Measurements from ENCODE around the gene AP5Z1.

Gene AP5Z1

DNA sequence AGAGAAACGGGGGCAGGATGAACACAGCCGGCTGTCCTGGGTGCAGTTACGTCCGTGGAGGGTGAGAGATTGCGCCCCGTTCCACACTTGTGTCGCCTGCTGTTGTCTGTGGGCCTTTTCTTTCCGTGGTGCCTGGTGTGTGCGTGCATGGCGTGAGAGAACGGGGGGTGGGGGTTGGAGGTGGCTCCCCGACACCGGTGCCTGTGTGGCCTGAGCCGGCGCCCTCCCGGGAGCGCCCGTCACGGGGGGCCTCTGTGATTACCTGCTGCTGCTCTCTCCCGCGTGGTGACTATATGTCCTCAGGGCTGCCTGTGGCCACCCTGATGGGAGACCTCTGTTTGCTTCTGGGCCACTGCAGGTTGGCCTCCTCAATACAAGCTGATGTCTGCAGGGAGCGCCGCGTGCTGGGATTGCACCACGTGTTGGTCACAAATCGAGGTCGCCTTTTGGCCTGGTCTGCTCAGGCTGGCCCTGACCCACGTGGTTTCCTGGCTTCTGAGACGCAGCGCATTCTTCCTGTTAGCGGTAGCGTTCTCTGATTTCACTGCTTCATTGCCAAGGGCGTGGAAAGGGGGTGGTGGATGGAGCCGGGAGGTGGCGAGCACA lies 10.9 kb upstream of the AP5Z1 start:
- ChIA-PET POLR2A (no interaction called here), CTCF (interaction anchor here (1.5 kb wide), 1 partner anchor 10 kb away, joined by 3 read pairs; the partner anchor contains the start of gene AP5Z1)
- no peak for TF ChIP-seq CTCF (IDR thresholded peaks at IDR 0.05; ENCODE audit: control extremely low read depth, extremely low read depth, low read depth, missing control alignments)
- no peak for DNase-seq (ENCODE audit: extremely low spot score)

- no peak for DNase-seq (ENCODE audit: extremely low spot score)
- CTCF ChIA-PET = interaction anchor here (1.0 to 3.0 kb wide), 3 partner anchors 11 to 74 kb away, joined by 3 to 10 read pairs (median 4); no protein-coding TSS in a partner anchor
- TF ChIP-seq CTCF (IDR thresholded peaks at IDR 0.05; ENCODE audit: control extremely low read depth, extremely low read depth, low read depth, missing control alignments) = no peak
- POLR2A ChIA-PET = no interaction called here
Observed at GRCh38 chr7:4765776-4766490, 9.5 kb upstream of the AP5Z1 start.

GRCh38 chr7:4766666-4767519 lies 8.5 kb upstream of the AP5Z1 start:
- no peak for DNase-seq (ENCODE audit: extremely low spot score)
- POLR2A ChIA-PET = no interaction called here
- CTCF ChIA-PET = interaction anchor here (1.2 to 3.0 kb wide), 3 partner anchors 12 to 75 kb away, joined by 3 to 10 read pairs (median 3); no protein-coding TSS in a partner anchor
- TF ChIP-seq CTCF (IDR thresholded peaks at IDR 0.05; ENCODE audit: control extremely low read depth, extremely low read depth, low read depth, missing control alignments) = no peak

DNA sequence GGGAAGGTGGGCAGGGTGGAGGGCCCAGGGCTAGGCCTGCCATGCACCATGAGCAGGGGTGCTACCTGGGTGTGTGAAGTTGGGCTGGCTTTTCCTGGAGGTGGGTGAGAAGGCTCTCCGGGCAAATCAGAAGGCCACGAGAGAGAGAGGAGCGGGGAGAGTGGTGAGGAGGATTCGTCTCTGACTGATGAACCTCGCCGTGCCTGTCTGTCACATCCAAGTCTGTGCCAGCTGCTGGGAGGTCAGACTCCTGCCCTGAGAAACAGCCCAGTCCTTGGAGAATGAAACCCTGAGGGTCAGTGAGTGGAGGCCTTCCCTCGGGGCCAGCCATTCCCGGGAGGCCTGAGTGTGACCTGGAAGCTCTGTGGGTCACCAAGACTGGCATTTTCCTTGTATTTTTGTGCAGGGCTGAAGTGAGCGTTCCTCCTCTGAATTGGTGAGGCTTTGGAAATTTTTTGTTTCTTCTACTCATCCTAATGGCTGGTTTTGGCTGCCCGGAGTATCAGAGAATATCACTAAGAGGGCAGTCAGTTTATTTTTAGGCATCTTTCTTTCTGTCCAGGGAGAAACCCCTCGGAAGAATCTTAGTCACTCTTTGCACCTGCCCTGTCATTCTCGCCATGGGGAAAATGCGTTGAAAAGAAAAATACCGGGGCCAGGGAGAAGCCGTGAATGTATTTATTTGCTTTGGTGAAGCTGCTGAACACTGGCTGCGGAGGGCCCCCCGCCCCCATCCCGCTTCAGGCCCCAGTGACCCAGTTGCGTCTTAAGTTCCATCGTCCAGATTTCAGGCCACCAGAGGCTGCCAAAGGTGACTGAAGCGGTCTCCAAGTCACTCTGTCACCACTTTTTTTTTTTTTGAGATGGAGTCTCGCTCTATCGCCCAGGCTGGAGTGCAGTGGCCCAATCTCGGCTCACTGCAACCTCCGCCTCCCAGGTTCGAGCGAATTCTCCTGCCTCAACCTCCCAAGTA lies 6.5 kb upstream of the AP5Z1 start:
- no peak for TF ChIP-seq CTCF (IDR thresholded peaks at IDR 0.05; ENCODE audit: control extremely low read depth, extremely low read depth, low read depth, missing control alignments)
- ChIA-PET POLR2A (no interaction called here), CTCF (interaction anchor here (3.0 kb wide), 1 partner anchor 14 kb away, joined by 10 read pairs; no protein-coding TSS in a partner anchor)
- no peak for DNase-seq (ENCODE audit: extremely low spot score)

DNA sequence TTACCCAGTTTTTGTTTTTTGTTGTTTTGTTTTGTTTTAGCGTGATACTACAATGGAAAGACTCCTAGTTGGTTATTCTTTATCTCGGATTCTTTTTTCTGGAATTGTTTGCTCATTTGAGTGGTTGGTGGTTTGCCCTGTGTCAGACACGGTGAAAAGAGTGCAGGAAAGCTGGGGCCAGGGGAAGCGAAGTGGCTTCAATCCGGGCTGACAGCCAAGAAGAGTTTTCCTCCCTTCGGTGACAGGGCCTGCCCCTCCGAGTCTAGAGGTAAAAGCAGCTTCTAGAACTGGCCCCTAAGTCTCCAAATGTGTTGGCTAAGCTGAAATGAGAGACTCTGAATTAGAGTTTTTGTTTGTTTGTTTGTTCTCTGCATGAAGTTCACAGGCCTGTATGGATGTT lies 5.7 kb upstream of the AP5Z1 start:
- no peak for DNase-seq (ENCODE audit: extremely low spot score)
- POLR2A ChIA-PET = no interaction called here
- TF ChIP-seq CTCF (IDR thresholded peaks at IDR 0.05; ENCODE audit: control extremely low read depth, extremely low read depth, low read depth, missing control alignments) = no peak
- CTCF ChIA-PET = no interaction called here
